ENCODE measurements around the gene NCR1. TPM values are rescaled to one million over a fixed set of nuclear protein-coding genes. Genes with fewer than 3 reads are reported as not detected.
"Not testable (repeated sequence)": the region's sequence is repeated elsewhere in the genome, so short reads cannot be mapped to it uniquely, and the experiment has no call there.

NCR1 gene, protein sequence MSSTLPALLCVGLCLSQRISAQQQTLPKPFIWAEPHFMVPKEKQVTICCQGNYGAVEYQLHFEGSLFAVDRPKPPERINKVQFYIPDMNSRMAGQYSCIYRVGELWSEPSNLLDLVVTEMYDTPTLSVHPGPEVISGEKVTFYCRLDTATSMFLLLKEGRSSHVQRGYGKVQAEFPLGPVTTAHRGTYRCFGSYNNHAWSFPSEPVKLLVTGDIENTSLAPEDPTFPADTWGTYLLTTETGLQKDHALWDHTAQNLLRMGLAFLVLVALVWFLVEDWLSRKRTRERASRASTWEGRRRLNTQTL
- polyA plus RNA-seq (2013, experiment 1 of 2): not detected
- polyA plus RNA-seq (2013, experiment 2 of 2): not detected

DNA sequence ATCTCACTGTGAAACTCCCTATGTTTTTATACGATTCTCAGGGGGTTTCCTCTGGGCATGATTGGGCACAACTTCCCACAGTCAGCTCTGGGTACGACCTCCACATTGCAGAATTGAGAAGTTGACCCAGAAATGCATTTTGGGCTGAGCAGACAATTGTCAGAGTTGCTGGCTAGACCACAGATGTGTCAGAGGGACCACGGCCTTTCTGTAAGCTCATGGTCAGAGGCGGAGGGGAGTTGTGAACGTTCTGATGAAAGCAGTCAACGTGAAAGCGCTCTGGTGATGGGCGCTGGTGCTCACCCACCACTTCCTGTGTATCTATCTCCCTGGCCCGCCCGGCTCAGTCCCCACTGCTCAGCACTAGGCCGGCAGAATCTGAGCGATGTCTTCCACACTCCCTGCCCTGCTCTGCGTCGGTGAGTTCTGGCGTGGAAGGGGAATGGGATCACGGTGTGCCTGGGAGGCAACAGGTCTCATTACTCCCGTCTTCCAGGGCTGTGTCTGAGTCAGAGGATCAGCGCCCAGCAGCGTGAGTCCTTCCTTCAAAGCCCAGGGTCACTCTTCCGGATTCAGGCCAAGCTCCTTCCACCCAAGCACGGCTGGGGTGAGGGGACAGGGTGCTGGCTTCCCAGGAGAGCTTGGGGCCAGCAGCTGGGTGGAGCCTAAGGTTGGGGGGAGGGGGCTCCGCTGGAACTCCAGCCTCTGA, at the start of gene NCR1:
TSS of gene NCR1 (plus strand) at position 346 of the 709 bp plus-strand sequence. CDS start at position 386, 40 bp downstream.
- Histone ChIP-seq H2BK12ac (ENCODE audit: low read length) (no peak within 1 kb of the TSS), H3K36me3 (replicated peaks in 1 of 2; ENCODE audit: control insufficient read depth in 2 of 2, insufficient read depth in 2 of 2, low read length in 2 of 2) (no peaks in the 10 kb centered on the region)

DNA sequence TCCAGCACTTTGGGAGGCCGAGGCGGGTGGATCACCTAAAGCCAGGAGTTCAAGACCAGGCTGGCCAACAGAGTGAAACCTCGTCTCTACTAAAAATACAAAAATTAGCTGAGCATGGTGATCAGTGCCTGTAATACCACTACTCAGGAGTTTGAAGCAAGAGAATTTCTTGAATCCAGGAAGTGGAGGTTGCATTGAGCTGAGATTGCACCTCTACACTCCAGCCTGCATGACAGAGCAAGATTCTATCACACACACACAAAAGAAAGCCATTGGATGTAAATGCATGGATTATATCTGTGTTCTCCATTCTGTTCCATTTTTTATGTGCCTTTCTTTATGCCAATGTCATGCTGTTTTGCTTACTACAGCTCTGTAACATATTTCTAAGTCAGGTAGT, 47.5 kb upstream of the NCR1 start:
- H2BK5ac ChIP-seq (ENCODE audit: low read length); H4K91ac ChIP-seq (ENCODE audit: low read depth, low read length, poor library complexity); H3K4ac ChIP-seq (ENCODE audit: low read length); H3K79me1 ChIP-seq (ENCODE audit: low read depth, low read length); H3K9ac ChIP-seq (ENCODE audit: low read depth, low read length, poor library complexity); H4K8ac ChIP-seq (ENCODE audit: low read depth, low read length); DNase-seq (ENCODE audit: low spot score); H2AK5ac ChIP-seq (ENCODE audit: low read depth, low read length); H3K27ac ChIP-seq (replicated peaks; ENCODE audit: low read length); H3K27me3 ChIP-seq (ENCODE audit: control insufficient read depth in 3 of 3, insufficient read depth in 3 of 3, low read depth in 1 of 3, low read length in 3 of 3); H2AFZ ChIP-seq (ENCODE audit: low read length); H3K4me2 ChIP-seq (ENCODE audit: insufficient read depth, low read length, poor library complexity, severe bottlenecking); H3K23ac ChIP-seq (ENCODE audit: low read depth, low read length, poor library complexity); H3K18ac ChIP-seq (ENCODE audit: low read length); H3K4me3 ChIP-seq (ENCODE audit: low read length in 2 of 2); H3K9me3 ChIP-seq (replicated peaks in 1 of 2; ENCODE audit: control insufficient read depth in 2 of 2, insufficient read depth in 1 of 2, low read depth in 1 of 2, low read length in 2 of 2); H2BK12ac ChIP-seq (ENCODE audit: low read length); H3K14ac ChIP-seq (ENCODE audit: low read length); H2BK120ac ChIP-seq (ENCODE audit: low read depth, low read length); H3K36me3 ChIP-seq (replicated peaks in 1 of 2; ENCODE audit: control insufficient read depth in 2 of 2, insufficient read depth in 2 of 2, low read length in 2 of 2); H2BK15ac ChIP-seq (ENCODE audit: low read length); H3K4me1 ChIP-seq (ENCODE audit: control insufficient read depth in 2 of 2, insufficient read depth in 1 of 2, low read depth in 1 of 2, low read length in 2 of 2): not testable (repeated sequence)
- WGBS, 2 donors (ENCODE audit: extremely low coverage in 2 of 2, insufficient read length in 2 of 2, insufficient replicate concordance in 1 of 2): no CpG with 5 or more reads among the region's 3 CpGs

More for the DNA sequence above, at the start of gene NCR1:
- H4K91ac ChIP-seq (ENCODE audit: low read depth, low read length, poor library complexity): no peak within 1 kb of the TSS
- no peak within 1 kb of the TSS for H3K27ac ChIP-seq (replicated peaks; ENCODE audit: low read length)
- H3K4me2 ChIP-seq (ENCODE audit: insufficient read depth, low read length, poor library complexity, severe bottlenecking): no peak within 1 kb of the TSS
- peak within 1 kb of the TSS; percentile 63 for H3K14ac ChIP-seq (ENCODE audit: low read length)
- H2BK5ac ChIP-seq (ENCODE audit: low read length): no peak within 1 kb of the TSS
- H3K79me1 ChIP-seq (ENCODE audit: low read depth, low read length): no peaks in the 10 kb centered on the region
- peaks cover 0 to 3% of the 10 kb centered on the region in 2 donors for H3K4me1 ChIP-seq (ENCODE audit: control insufficient read depth in 2 of 2, insufficient read depth in 1 of 2, low read depth in 1 of 2, low read length in 2 of 2)
- H3K27me3 ChIP-seq (ENCODE audit: control insufficient read depth in 3 of 3, insufficient read depth in 3 of 3, low read depth in 1 of 3, low read length in 3 of 3): no peaks in the 10 kb centered on the region
- peak within 1 kb of the TSS; percentile 53 for H3K18ac ChIP-seq (ENCODE audit: low read length)
- no peak within 1 kb of the TSS for H3K4ac ChIP-seq (ENCODE audit: low read length)
- DNase-seq (ENCODE audit: low spot score): no peak
- no peak within 1 kb of the TSS for H2AK5ac ChIP-seq (ENCODE audit: low read depth, low read length)
- H3K9me3 ChIP-seq (replicated peaks in 1 of 2; ENCODE audit: control insufficient read depth in 2 of 2, insufficient read depth in 1 of 2, low read depth in 1 of 2, low read length in 2 of 2): peaks cover 0 to 4% of the 10 kb centered on the region in 2 donors
- no CpG with 5 or more reads among the region's 22 CpGs for WGBS, 2 donors (ENCODE audit: extremely low coverage in 2 of 2, insufficient read length in 2 of 2, insufficient replicate concordance in 1 of 2)
- H2BK120ac ChIP-seq (ENCODE audit: low read depth, low read length): no peak within 1 kb of the TSS
- H2AFZ ChIP-seq (ENCODE audit: low read length): peak within 1 kb of the TSS; percentile 64
- peak within 1 kb of the TSS; percentile 88 for H3K23ac ChIP-seq (ENCODE audit: low read depth, low read length, poor library complexity)
- no peak within 1 kb of the TSS for H2BK15ac ChIP-seq (ENCODE audit: low read length)
- peak within 1 kb of the TSS; percentile 45 for H4K8ac ChIP-seq (ENCODE audit: low read depth, low read length)
- H3K9ac ChIP-seq (ENCODE audit: low read depth, low read length, poor library complexity): no peak within 1 kb of the TSS
- H3K4me3 ChIP-seq (ENCODE audit: low read length in 2 of 2): no peak within 1 kb of the TSS

DNA sequence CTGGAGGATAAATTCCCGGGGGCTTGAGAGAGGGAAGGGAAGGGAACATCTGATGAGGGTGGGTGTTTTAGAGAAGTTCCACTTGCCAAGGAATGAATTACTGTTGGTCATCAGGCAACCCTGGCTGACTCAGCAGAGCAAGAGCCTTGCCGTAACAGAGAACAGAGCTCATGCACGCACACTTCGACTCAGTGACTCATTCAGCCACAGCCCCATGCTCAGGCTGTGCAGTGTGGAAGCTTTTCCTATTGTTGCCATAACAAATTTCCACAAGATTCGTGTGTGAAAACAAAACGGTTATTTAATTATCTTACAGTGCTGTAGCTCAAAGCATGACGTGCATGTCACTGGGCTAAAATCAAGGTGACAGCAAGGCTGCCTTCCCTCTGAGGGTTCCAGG, 46.5 kb upstream of the NCR1 start:
- not testable (repeated sequence) for H3K4me3 ChIP-seq (ENCODE audit: low read length in 2 of 2); H4K91ac ChIP-seq (ENCODE audit: low read depth, low read length, poor library complexity); H3K4ac ChIP-seq (ENCODE audit: low read length); H3K9me3 ChIP-seq (replicated peaks in 1 of 2; ENCODE audit: control insufficient read depth in 2 of 2, insufficient read depth in 1 of 2, low read depth in 1 of 2, low read length in 2 of 2); H3K36me3 ChIP-seq (replicated peaks in 1 of 2; ENCODE audit: control insufficient read depth in 2 of 2, insufficient read depth in 2 of 2, low read length in 2 of 2); H2BK12ac ChIP-seq (ENCODE audit: low read length); H3K23ac ChIP-seq (ENCODE audit: low read depth, low read length, poor library complexity); H2BK5ac ChIP-seq (ENCODE audit: low read length); H3K4me1 ChIP-seq (ENCODE audit: control insufficient read depth in 2 of 2, insufficient read depth in 1 of 2, low read depth in 1 of 2, low read length in 2 of 2); H3K27ac ChIP-seq (replicated peaks; ENCODE audit: low read length); H3K79me1 ChIP-seq (ENCODE audit: low read depth, low read length); H3K27me3 ChIP-seq (ENCODE audit: control insufficient read depth in 3 of 3, insufficient read depth in 3 of 3, low read depth in 1 of 3, low read length in 3 of 3); H3K14ac ChIP-seq (ENCODE audit: low read length); H3K9ac ChIP-seq (ENCODE audit: low read depth, low read length, poor library complexity); DNase-seq (ENCODE audit: low spot score); H4K8ac ChIP-seq (ENCODE audit: low read depth, low read length); H2AFZ ChIP-seq (ENCODE audit: low read length); H2BK120ac ChIP-seq (ENCODE audit: low read depth, low read length); H2BK15ac ChIP-seq (ENCODE audit: low read length); H2AK5ac ChIP-seq (ENCODE audit: low read depth, low read length); H3K4me2 ChIP-seq (ENCODE audit: insufficient read depth, low read length, poor library complexity, severe bottlenecking); H3K18ac ChIP-seq (ENCODE audit: low read length)
- no CpG with 5 or more reads among the region's 7 CpGs for WGBS, 2 donors (ENCODE audit: extremely low coverage in 2 of 2, insufficient read length in 2 of 2, insufficient replicate concordance in 1 of 2)

DNA sequence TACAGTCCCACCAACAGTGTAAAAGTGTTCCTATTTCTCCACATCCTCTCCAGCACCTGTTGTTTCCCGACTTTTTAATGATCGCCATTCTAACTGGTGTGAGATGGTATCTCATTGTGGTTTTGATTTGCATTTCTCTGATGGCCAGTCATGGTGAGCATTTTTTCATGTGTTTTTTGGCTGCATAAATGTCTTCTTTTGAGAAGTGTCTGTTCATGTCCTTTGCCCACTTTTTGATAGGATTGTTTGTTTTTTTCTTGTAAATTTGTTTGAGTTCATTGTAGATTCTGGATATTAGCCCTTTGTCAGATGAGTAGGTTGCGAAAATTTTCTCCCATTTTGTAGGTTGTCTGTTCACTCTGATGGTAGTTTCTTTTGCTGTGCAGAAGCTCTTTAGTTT, 42.5 kb upstream of the NCR1 start:
- not testable (repeated sequence) for H3K9ac ChIP-seq (ENCODE audit: low read depth, low read length, poor library complexity); H4K91ac ChIP-seq (ENCODE audit: low read depth, low read length, poor library complexity); H3K18ac ChIP-seq (ENCODE audit: low read length); H3K36me3 ChIP-seq (replicated peaks in 1 of 2; ENCODE audit: control insufficient read depth in 2 of 2, insufficient read depth in 2 of 2, low read length in 2 of 2); H2BK15ac ChIP-seq (ENCODE audit: low read length); H4K8ac ChIP-seq (ENCODE audit: low read depth, low read length); H2BK120ac ChIP-seq (ENCODE audit: low read depth, low read length); H3K27ac ChIP-seq (replicated peaks; ENCODE audit: low read length); H3K4me3 ChIP-seq (ENCODE audit: low read length in 2 of 2); H3K9me3 ChIP-seq (replicated peaks in 1 of 2; ENCODE audit: control insufficient read depth in 2 of 2, insufficient read depth in 1 of 2, low read depth in 1 of 2, low read length in 2 of 2); H3K23ac ChIP-seq (ENCODE audit: low read depth, low read length, poor library complexity); H3K4ac ChIP-seq (ENCODE audit: low read length); H2BK12ac ChIP-seq (ENCODE audit: low read length); H2AFZ ChIP-seq (ENCODE audit: low read length); H3K4me2 ChIP-seq (ENCODE audit: insufficient read depth, low read length, poor library complexity, severe bottlenecking); H3K14ac ChIP-seq (ENCODE audit: low read length); H2AK5ac ChIP-seq (ENCODE audit: low read depth, low read length); H3K4me1 ChIP-seq (ENCODE audit: control insufficient read depth in 2 of 2, insufficient read depth in 1 of 2, low read depth in 1 of 2, low read length in 2 of 2); DNase-seq (ENCODE audit: low spot score); H3K79me1 ChIP-seq (ENCODE audit: low read depth, low read length); H3K27me3 ChIP-seq (ENCODE audit: control insufficient read depth in 3 of 3, insufficient read depth in 3 of 3, low read depth in 1 of 3, low read length in 3 of 3); H2BK5ac ChIP-seq (ENCODE audit: low read length)
- no CpG with 5 or more reads among the region's 3 CpGs for WGBS, 2 donors (ENCODE audit: extremely low coverage in 2 of 2, insufficient read length in 2 of 2, insufficient replicate concordance in 1 of 2)

Data from neuronal stem cell (in vitro differentiated cells).